KBM-7 (cell line): ENCODE data around the gene MCF2L2.

ENCODE experiments used
- DNase-seq: peaks from one replicate; pipeline ENCODE4 v3.0.0-alpha.2; 2015
- in situ Hi-C: fragments of 300-500 bp; cut with MboI; formaldehyde crosslinking; loops from 2 replicates; pipeline ENCODE4 v1.14.3; 2020; ENCODE audit warnings: low sequenced_read_pairs, low pct_unique_long_range_greater_than_20kb, mixed read lengths

MCF2L2 gene

DNA sequence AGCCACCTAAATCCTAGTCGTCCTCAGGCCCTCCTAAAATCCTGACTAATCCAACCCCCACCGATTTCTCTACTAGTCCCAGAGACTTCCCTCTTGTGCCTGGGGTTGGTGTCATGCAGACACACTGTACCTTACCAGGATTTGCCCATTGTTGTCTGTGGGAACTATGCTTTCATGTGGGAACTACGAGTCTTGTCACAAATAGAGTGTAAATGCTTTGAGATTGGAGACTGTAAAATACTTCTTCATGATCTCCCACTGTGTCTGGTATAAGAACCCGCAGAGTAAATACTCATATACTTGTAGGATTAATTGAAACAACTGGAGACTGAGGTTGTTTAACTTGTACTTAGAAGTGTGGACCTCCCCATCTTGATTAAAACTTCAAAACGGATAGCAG, 164.2 kb downstream of the MCF2L2 start:
- no peak for DNase-seq
- in situ Hi-C loops, result no loop called here

DNA sequence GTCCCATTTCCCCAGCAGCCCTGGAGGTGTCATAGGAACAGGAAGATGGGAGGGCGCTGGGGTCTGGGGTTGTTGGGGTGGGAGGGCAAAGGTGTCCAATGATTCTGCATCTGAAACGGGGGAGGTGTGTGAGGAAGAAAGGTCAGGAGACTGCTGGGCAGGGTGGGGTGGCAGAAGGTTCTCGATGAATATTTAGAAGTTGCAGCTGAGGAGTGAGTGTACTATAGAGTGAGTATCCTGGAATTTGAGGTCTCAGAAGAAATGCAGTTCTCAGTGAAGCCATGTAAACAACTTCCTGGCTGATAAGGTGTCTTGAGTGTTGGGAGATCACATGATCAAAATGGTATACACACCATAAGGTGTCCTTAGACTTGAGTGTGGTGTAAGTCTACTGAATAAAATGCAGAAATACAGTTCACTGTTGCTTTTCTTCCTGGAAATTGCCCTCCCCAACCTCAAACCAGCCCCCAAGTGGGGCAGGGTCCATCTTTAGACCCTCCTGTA, 165.5 kb downstream of the MCF2L2 start:
- in situ Hi-C loops, result no loop called here
- DNase-seq, result no peak

DNA sequence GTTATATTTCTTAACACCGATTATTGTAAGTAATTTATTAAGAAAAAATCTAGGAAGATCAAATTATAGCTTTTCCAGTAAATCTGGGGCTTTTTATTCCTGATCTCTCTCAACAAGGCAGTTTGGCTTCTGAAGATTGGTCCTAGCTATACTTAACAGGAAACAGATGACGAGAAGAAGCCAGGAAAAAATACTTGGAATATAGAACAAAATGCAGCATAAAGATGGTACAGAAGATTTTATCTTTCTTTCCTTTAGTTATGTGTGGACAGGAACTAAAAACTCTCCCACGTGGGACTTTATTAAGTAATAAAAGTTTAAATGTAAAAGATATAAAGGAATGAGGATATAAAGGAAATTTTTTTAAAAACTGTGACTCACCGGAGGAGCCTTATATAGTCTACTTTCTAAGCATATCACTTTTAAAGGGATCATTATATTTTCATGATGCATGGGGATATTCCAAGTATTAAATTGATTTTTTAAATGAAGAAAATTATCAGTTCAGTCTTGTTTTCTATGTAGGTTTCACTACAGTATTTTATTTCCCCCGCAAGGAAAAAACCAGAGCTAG, 167.2 kb downstream of the MCF2L2 start:
- DNase-seq, result no peak
- in situ Hi-C loops, result no loop called here

DNA sequence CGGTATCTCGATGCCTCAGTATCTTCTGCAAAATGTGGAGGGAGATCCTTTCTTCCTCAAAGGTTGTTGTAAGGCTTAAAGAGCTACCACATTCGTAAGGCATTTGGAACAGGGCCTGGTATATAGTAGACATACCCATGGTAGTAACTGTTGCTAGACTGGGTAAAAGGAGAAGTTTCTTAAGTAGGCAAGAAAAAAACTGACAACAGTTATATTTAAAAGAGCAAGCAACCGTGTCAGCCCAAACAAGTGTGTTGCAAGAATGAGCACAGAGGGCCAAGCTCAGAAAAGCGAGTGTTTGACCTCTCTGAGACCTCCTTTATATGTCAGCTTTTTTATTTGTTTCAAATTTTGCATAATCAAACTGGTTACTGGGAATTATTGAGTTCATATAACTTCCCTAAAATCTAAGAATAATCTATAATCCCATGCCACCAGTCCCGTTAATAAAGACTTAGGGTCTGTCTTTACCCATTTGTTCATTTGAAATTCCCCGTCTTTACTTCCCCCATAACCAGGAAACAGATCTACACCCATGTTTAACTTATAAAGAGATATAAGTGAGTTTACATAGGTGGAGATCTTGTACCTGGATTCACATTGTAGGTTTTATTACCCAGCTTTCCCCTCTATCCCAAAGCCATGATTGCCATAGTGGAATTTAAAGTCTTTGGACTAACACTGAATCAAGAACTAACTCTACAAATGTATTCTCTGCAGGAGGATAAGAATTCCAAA, 168.1 kb downstream of the MCF2L2 start:
- DNase-seq, result peak; percentile 83
- in situ Hi-C loops, result no loop called here

DNA sequence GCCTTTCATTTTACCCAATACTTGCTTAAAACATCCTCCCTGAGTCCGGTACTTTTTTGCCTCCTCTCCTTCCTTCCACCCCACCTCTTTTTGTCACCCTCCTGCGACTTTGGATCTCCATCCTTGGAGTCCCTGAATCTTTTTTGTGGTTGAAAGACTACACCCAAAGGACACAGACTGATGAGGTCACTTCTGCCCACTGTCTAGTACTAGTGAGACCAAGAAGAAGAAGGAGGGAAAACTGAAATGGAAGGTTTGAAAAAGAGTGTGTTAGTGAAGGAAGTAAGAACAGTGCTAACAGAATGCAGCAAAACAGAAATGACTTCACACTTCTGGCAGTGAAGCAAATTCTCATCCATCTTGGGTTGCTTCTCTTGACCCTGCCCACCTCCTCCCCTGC, 168.8 kb downstream of the MCF2L2 start:
- no peak for DNase-seq
- in situ Hi-C loops, result no loop called here

DNA sequence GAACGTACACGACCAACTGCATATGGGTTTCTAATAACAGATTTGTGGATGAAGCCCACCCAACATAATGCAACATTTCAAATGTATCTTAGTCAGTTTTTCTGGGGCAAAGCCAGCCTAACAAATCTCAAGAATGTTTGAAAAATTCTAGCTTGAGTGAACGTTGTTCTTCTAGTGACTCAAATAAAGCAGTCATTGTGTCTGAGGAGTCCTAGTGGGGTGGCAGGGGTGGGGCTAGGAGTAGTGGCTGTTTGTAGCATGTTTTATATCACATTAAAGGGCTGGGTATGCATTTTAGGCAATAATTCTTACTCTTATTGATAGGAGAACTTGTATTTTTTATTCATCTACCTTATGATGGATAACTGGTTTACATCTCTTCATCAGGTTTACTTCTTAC, 169.3 kb downstream of the MCF2L2 start:
- in situ Hi-C loops, result no loop called here
- no peak for DNase-seq

DNA sequence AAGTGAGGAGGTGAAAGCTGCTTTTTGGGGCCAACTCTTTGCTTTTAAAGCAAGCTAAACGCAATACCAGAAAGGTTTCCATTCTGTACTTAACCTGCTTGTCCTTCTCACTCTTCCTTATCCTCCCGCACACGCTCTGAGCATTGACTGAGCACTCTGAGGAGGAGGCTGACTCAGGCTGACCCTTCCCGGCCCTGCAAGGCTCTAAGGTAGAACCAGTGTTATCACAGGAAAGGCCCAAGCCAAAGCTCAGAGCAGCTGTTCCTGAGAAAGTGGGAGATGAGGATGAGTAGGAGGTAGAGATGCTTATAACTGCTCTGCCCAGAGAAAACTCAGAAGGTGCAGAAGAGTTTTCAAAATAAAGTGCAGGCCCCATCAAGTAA, 173.1 kb downstream of the MCF2L2 start:
- in situ Hi-C loops, result no loop called here
- DNase-seq, result no peak

DNA sequence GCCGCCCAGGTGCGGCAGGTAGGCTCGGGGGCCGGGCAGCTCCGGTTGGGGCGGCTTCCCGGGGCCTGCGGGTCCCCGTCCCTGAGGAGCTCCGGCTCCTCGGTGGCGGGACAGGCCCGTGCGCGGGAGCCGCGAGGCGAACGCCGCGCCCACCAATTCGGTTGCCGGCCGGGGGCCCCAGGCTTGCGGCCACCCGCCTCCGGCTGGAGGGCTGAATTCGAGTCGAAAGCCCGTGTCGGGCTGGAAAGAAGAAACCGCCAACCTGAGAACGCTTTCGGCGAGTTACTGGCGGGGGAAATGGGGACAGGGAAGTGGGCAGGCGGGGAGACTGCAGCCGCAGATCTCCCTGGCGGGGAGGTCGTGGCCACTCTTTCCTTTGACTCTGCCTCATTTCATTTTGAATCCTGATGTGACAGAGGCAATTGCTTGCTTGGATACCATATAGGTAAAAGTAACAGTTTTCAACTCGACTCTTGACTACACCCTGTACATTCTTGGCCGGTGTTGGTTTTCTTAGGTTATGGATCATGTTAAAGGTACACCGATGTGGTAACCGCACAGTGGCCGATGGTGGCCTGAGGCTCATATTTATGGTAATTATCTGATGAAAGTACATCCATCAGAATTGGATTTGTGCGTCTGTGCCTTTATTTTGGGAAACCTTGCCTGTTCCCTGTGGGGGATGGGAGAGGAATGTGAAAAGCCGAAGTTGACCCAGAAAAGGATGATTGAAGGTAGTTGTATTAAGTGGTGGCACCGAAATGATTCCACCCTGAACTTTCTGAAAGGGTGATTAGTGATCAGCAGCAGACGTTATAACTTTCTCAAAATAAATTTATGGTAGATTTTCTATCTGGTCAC, 173.7 kb downstream of the MCF2L2 start:
- in situ Hi-C loops, result no loop called here
- DNase-seq, result peak; percentile 62

DNA sequence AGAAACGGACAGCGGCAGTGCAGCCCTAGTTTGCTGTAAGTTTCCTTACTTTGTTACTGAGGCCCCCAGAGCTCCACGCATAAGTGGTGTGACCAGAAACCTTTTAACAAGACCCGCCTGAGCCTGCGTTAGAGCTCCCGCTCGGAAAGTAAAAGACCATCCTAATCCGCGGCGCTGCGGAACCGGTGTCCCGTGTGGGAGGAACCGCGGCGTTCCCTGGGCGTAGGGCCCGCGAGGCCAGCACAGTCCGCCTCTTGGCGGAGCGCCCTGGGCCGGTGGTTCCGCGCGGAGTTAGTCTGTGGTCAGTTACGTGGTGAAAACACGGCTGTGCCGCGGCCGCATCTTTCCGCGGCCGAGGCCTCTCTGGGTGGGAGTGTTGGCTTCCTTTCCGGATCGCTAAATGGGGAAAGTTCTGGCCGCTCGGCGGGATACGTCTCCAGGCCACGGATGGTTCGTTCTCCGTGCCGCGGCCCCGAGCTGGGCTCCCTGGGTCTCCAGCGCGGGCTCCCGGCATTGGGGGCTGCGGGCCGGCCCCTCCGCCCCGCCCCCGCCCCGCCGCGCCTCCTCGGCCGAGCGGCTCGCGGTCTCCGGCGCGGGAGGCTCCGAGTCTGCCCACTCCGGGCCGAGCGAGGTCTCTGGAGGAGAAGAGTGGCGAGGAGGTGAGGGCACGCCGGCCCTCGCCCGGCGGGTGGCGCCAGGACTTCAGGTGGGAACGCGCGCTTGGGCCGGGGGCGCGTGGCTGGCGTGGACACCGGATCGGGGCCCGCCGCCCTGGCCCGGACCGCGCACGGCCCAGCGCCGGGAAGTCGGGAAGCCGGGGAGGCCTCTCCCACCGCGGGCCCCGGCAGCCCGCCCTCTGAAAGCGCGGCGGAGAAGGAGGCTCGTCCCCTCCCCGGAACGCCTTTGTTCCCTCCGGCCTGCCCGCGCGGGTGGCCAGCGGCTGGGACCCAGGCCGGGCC, 174.6 kb downstream of the MCF2L2 start:
- in situ Hi-C loops, result no loop called here
- peak; percentile 57 for DNase-seq

DNA sequence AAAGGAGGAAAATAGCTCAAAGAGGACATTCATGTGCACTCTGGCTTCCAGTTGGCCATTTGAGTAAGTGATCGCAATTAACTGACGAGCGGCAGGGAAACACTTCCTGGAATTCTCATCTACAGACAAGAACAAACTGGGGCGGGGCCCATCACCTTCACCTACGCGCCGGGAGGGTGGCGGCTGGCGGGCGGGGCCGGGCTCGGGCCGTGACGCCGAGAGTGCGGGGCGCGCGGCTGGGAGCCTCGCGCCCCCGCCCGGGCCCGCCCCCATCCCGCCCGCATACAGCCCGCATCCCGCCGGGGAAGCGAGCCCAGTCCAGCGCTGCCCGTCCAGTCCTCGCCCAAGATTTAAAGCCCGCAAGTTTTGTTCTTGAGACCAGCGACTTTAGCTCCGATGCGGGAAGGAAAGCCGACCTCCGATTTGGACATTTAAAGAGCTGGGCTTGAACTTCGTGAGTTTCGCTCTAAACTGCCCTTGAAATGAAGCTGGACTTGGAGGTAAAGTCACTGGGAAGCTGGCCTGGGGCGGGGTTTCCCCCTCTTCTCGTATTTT, 175.4 kb downstream of the MCF2L2 start, which contains the start of gene B3GNT5:
B3GNT5 (plus strand) TSS at position 281 of the 555 bp plus-strand sequence. CDS start 16,546 bp downstream, outside the sequence.
- DNase-seq, result peak; percentile 46
- in situ Hi-C loops, result no loop called here

DNA sequence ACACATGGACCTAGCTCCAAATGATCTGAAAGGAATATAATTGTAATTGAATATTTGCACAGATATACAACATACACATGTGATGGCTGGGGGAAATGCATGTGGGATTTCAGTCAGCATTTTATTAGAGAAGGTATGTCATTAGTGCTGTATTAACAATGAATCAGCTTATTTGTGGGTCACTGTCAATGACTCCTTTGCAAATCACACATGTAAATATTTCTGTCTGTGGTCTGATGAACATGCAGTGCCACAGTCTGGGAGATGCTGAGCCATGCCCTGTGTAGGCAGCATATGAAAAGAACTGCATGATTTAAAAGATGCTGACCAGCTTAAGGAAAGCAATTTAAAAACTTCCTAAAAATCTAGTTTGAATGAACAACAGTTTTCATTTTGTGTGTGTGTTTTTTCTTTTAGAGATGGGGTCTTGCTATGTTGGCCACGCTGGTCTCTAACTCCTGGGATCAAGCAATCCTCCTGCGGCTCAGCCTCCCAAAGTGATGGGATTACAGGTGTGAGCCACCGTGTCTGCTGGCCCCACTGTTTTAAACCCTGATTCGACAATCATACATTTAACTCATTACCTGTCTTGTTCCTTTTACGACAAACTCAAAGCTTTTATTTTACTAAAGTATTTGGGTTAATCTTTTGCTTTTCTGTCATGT, 176.2 kb downstream of the MCF2L2 start:
- DNase-seq, result no peak
- in situ Hi-C loops, result no loop called here

DNA sequence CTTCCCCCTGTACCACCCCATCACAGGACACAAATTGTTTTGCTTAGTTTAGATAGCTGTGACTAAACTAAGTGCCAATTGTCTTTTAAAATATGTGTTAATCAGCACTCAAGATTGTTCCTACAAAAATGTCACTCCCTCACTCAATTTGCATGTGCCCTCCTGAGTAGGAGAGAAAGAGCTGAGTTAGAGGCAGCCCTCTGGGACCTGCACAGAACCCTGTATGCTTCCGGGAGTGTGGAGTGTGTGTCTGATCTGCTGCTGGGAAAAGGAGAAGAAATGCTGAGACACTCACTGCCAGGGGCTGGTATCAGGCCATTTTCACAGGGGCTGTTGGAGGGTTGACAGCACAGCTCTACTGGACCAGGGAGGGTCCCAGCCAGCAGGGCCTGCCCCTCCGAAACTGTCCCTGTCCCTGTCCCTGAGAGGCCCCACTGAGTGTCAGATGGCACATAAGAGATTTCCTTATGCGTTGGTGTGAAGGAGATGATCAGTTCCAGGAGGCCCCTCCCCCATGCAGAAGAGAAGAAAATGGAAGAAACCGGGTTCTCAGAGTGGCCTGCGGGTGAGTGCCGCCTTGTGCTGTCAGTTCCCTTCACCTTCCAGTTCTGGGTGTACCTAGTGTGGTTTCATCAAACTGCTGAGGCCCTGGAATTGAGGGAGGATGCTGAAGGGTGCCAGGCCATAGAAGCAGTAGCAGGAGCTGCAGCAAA, 179.3 kb downstream of the MCF2L2 start:
- no peak for DNase-seq
- in situ Hi-C loops, result no loop called here

DNA sequence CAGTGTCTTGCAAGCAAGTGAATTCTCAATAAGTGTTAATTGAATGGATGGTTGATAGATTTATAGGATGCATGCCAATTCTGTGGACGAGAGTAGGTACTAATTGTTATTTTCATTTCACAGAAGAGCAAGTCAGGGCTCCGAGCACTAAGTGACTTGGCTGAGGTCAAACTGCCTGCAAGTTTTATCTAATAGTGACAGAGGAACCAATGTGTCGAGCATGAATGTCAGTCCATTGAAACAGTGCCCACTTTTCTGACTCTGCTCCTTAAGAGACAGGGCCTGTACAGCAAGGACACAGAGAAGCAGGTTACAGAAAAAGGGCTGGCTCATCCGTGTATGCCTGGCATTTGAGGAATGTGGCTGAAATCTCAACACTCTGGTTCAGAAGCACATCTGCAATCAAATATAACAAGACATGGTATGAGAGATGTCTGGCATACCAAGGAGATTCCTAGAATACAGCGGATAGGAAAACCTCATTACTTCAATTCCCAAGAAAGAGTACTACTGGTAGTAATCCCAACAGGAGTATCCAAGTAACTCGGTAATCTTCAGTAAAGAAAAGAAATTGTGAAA, 181.3 kb downstream of the MCF2L2 start:
- in situ Hi-C loops, result no loop called here
- no peak for DNase-seq

DNA sequence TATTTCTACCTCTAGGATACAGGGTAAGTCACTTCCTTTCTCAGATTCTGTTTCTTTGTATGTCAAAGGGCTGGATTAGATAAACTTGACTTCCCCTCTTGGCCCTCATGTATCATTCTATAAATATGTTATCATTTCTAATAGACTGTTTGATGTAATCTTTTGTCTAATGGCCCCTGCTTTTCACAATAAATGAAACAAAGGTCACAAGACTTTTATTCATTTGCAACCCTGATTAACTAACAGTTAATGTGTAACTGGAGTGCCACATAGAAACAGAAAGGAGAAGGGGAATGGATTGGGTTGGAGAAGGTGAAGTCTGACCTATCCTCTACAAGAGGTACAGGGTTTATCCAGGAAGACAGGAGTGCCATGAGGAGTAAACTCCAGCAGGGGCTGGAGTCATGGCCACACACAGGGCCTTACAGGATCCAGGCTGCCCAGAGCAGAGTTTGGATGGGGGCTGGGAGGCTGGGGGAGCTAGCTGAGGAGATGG, 183.4 kb downstream of the MCF2L2 start:
- in situ Hi-C loops, result no loop called here
- DNase-seq, result peak; percentile 29

DNA sequence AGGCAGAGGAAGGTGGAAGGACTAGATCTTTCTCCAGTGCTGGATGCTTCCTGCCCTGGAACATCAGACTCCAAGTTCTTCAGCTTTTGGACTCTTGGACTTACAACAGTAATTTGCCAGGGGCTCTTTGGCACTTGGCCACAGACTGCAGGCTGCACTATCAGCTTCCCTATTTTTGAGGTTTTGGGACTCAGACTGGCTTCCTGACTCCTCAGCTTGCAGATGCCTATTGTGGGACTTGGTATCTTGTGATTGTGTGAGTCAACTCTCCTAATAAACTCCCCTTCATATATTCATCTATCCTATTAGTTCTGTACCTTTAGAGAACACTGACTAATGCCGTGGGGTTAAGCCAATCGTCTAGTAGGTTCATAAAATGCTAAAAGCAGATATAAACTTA, 184.2 kb downstream of the MCF2L2 start:
- DNase-seq, result peak; percentile 89
- in situ Hi-C loops, result no loop called here

DNA sequence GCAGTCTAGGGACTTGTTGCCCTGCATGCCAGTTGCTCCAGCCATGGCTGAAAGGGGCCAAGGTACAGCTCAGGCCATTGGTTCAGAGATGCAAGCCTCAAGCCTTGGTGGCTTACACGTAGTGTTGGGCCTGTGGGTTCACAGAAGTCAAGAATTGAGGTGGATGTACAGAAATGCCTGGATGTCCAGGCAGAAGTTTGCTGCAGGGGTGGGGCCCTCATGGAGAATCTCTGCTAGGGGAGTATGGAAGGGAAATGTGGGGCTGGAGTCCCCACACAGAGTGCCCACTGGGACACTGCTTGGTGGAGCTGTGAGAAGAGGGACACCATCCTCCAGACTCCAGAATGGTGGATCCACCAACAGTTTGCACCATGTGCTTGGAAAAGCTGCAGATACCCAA, 186.0 kb downstream of the MCF2L2 start:
- in situ Hi-C loops, result no loop called here
- DNase-seq, result no peak

DNA sequence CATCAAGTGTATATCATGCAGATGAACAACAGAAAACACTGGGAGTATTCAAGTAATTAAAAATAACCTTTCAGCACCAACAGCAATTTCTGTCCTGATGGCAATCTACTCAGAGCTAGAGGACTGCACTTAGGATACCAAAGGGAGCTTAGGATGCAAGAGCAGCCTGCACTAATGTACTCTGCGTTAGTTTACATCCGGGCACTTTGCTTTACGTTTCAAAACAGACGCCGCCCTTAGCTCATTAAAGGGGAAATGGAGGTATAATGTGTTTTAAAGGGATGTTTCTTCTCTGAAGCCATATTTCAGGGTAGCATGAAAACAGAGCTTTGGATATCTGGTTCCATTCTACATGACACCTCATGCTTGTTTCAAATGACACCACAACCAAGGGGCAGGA, 189.4 kb downstream of the MCF2L2 start:
- no peak for DNase-seq
- in situ Hi-C loops, result no loop called here
